CD4-positive, alpha-beta T cell treated with Interleukin-15 for 1 hour (primary cell): Measurements from ENCODE around the gene GATB.

Source experiments
- DNase-seq: peaks from one replicate; pipeline ENCODE4 v3.0.0-alpha.2; 2020

GATB gene

DNA sequence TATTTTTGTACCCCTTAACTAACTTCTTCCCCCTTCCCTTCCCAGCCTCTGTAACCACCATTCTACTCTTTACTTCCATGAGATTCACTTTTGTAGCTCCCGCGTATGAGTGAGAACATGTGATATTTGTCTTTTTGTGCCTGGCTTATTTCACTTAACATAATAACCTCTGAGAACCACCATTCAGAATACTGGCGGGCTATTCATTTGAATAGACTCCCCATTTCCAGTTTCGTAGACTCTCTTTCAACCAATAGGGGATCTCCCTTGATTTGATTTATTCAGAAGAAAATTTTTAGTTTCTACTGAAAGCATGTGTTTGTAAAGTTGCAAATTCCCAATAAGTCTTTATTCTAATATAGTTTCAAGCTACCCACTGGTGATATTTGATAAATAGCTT lies 117.2 kb downstream of the GATB start:
- no peak for DNase-seq

DNA sequence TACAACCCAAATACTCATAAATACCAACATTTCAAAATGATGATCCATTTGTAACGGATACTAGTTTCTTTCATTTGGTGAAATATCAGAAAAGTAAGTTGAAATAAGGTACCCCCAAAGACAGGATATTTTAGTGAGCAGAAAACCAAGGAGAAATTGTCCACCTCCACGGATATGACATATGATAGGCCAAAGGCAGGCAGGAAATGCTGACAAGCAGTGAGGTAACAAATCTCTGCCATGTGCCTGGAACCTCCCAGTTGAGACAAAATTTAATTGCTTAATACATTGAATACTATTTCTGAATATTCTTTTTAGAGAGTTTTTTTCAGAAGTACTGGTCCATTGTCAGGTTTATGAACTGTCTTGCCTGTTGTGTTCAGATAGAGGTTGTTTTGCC lies 118.8 kb downstream of the GATB start:
- DNase-seq, result no peak

DNA sequence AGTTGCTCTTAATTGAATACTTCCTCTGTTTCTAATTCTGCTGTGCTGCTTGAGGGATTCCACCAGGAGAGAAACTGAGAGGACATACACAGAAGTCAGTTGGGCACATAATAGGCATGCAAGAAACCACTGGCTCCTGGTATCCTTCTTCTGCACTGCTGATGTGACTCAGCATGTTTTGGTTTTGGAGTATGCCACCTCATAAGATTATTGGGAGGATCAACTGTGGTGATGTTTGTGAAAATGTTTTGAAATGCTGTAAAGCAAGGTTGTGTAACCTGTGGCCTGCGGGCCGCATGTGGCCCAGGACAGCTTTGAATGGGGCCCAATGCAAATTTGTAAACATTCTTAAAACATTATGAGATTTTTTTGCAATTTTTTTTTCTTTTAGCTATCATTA lies 119.6 kb downstream of the GATB start:
- no peak for DNase-seq

DNA sequence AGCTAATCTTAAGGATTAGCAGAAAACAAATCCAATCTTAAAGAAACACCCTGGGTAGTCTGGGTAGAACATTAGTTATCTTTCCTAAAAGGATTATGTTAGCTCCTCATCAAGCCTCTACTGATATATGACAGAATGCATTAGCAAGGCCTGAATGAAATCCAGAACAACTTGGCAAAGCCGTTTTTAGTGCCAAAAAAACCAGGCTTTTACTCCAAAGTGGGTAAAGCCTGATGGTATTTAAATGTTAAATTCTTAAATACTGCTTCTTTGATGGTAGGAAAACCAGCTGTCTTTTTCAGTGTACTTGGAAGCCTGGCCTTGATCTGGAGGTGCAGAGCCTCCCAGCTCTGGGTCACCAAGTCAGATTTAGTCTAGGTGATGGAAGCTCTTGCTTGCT lies 120.4 kb downstream of the GATB start:
- no peak for DNase-seq

DNA sequence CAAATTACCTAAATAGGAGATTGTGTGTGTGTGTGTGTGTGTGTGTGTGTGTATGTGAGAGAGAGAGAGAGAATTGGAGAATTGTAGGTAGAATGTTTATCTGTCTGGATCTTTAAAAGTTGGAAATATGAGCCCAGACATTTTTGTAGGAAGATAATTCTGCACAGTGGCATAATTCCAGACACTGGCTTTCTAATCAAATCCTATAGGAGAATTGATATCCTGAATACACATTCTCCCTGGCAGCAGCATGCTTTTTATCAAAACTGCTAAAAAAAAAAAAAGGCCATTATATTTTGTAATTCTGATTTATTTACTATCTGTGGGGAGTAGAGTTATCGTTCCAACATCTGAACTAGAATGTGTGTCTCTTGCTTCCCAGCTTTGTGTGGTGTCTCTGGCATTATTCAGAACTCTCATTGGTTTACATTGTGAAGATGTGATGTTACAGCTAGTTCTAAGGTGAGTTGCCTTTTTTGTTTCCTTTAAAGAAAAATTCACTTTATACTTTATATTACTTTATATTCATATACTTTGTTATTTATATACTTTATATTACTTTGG lies 122.4 kb downstream of the GATB start:
- no peak for DNase-seq

DNA sequence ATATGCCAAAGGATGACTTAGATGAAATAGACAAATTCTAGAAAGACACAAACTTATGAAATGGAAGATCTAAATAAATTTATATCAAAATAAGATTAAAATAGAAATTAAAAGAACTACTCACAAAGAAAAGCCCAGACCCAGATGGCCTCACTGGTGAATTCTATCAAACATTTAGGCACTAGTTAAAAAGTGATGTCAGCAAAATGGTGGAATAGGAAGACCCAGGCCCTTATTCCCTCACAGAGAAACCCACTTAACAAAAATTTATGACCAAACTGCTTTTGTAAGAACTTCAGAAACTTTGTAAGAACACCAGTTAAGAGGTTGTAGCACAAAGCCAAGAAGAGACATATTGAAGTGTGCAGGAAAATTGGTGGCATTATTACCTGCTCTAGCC lies 129.5 kb downstream of the GATB start:
- DNase-seq, result no peak

DNA sequence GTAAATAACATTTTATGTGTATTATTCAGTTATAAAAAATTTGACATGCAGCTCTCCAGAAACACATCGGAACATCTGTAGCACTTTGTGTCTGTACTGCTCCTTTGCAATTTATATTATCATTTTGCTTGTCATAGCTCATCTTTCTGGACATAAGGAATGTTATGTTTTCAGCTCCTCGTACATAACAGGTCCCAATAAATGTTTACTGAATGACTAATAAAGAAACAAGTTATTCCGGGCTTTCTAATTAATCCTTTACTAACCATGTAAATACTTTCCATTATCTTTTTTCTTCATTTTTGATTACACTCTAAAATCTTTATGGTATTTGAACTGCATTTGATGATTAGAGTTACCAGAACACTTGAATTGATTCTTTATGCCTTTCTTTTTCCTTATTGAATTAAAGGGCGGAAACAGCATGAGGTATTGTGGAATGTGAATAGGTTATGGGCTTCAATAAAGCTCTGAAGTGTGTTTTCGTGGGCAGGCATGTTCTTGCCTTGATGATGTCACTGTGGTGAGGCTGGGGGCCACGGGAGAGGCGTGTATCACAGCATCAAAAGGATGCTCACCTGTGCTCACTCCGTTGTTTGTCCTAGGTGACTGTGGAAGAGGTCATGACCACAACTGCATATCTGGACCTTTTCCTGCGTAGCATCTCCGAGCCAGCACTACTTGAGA lies 131.6 kb downstream of the GATB start:
- DNase-seq, result no peak

DNA sequence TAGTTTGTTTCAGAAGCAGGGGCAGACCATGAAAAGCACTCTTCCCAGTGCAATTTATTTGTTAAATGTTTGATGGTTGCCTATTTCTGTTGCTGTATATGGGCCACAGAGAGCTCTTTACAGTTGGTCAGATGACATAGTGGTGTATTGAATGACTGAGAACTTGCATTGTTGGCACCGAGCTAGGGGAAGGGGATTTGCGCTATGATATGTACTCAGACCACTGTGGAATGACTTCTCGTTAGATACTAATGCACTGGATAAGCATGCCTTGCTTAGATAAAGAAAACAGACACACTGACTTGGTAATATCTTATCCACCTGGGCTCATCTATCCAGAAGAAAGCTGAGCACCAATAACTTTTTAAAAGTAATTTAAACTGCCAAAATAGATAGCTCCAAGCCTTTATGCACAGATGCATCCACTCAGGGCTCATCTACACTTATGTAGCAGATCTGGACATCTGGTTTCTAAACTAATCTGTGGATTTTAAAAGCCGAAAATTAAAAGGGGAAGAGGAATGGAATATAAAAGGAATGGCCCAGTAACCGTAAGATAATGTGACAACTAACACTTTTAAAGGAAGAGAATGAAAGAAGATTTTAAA lies 132.7 kb downstream of the GATB start:
- DNase-seq, result no peak

DNA sequence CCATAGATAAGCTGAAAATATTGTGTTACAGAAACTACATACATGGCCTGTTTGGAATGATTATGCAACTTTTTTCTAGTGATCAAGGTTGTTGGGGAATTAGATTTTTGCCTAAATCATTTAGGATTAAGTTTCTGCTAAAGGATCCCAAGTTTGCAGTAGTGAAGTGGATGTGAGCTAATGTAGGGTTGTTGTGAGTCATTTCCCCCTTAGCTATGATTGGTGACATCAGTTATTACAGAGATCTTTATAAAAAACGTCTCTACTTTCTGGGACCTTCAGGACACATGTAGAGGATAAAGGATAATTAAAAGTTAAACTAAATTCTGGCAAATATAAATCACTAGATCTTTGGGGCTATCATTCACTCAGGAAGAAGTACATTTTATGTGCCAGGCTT lies 133.3 kb downstream of the GATB start:
- DNase-seq, result no peak

DNA sequence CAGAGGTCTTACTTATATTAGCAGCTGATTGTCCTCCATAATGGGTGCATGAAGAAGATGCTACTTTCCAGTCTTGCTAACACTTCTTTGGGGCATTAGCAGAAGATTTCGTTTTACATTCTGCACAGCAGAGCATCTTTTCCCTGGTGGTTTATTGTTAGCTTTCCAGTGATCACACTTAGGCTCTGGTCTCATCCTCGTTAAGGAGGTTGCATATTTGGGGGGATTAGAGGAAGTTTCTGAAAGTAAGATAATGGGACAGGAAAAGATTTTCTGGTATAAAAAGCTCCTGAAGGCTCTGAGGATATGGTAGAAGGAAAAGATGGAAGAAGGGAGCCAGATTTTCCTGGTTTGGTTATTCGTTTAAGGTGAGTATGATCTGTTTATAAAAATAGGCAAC lies 134.1 kb downstream of the GATB start:
- no peak for DNase-seq

DNA sequence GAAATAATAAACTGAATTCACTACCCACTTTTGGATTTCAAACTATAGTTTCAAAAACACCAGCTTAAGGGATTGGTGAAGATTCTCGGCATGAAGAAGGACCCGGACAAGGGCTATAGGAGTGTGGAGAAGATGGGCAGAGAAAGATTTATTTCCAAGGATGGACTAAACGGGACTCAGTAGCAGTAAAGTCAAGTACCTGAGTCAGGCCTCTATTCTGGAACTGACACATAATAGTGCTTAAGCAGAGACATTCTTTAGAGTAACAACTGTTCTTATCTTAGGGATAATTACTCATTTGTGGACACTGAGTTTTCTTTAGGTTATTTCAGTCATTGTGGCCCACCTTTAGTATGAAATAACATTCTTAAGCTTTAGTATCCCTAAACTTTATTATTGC lies 134.6 kb downstream of the GATB start:
- DNase-seq, result no peak

DNA sequence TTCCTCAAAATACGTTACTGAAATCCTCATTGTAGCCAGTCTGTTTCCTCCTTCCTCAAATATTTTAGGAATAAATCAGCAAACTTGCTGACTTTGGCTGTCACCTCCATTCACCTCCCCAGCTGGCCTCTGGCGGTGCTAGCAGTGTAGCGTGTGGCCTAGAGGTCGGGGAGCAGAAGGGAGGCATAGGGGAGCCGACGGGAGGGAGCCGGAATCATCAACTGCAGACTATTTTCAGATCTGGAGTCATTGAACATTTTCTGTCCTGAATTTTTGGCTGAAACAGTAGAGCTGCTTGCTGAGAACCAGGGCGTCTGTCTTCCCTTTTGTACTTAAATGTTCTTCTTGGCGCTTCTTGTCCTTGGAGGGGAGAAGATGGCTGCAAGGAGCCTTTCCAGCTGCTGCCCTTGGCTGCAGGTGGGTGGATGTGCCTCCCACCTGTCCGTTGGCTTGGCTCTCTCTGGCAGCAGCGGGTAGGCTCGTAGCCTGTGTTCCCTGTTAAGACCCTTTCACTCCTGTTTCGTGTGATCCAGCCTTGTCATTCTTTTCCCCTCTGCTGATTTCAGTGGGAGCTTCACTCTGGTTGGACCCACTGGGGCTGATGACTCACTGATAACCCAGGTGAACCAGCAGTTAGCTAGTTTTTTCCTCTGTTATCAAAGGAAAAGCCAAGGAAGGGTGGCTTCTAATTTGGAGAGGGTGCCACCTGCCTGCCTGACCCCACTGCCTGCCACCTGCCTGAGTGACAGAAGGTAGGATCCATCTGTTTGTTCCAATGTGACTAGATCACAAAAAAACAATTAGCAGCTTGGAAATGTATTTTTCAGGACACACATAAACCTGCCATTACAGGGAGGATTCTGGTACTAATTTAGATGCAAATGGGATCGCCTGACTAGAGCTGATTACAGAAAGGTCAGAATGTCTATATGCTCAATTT lies 135.9 kb downstream of the GATB start:
- DNase-seq, result no peak
